Stimulated activated naive CD8-positive, alpha-beta T cell treated with anti-CD3 and anti-CD28 coated beads, Interleukin-15, amount 100 ng/mL, for 72 hours (primary cell): ENCODE measurements around the gene METTL27.
A peak's percentile ranks its signal among the peaks of the same experiment; 100 is the strongest.
"Not testable (repeated sequence)": the region's sequence is repeated elsewhere in the genome, so short reads cannot be mapped to it uniquely, and the experiment has no call there.

Source experiments
- ATAC-seq: fragments of 150-1000 bp; cut with Tn5 transposase; 2 replicates; pipeline ENCODE4 v1.10.0; 2021; ENCODE audit warnings: mild to moderate bottlenecking, moderate library complexity
- DNase-seq, 2 donors: peaks; one replicate each; pipeline ENCODE4 v3.0.0; 2021 to 2022
- H3K27ac Mint-ChIP-seq, 2 donors: one replicate each; pipeline ENCODE4 v1.8.0; 2022; ENCODE audit warnings: mild to moderate bottlenecking in 2 of 2, mixed read lengths in 2 of 2, moderate library complexity in 2 of 2
- H3K27me3 Mint-ChIP-seq: one replicate; pipeline ENCODE4 v1.8.0; 2022; ENCODE audit warnings: mixed read lengths
- H3K4me1 Mint-ChIP-seq: one replicate; pipeline ENCODE4 v1.8.0; 2022; ENCODE audit warnings: mild to moderate bottlenecking, mixed read lengths
- H3K4me3 Mint-ChIP-seq, 2 donors: one replicate each; pipeline ENCODE4 v1.8.0; 2022; ENCODE audit warnings: mild to moderate bottlenecking in 2 of 2, mixed read lengths in 2 of 2, moderate library complexity in 1 of 2
- H3K9me3 Mint-ChIP-seq, 2 donors: one replicate each; pipeline ENCODE4 v1.8.0; 2022; ENCODE audit warnings: mixed read lengths in 2 of 2

Gene METTL27

DNA sequence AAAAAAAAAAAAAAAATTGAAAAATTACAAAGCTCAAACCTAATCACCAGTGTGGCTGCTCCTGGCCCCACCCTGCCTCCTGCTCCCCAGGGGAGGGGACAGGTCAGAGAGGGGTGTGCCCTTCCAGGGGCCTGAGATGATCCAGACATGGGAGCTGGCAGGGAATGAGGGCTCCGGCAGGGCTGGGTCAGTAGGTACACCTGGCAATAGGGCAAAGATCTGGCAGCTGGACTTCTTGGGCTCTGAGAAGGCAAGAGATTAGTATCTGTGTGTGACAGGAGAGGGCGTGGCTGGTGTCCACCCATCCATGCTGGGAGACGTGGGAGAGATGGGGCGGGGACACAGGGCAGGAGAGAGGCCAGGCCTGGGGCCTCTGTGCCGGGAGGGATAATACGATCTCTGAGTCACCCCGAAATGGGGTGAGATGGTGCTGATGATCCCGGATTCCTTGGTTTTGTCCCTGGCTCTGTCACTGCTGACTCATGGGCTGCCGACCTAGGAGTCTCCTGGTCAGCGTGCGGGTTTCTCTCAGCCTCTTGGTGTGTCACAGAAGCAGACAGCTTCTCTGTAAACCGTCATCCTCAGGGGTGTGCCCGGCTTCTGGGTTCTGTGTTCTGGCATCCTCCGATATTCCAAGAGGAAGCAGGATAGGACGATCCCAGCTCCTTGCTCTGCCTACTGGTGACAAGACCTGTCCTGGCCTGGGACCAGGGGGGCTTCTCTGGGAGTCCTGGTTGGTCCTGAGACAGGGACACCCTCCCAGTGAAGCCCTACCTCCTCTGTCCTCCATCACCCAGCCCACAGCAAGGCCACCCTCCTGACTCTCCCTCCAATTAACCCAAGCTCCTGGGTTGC is 19.8 kb downstream of the METTL27 start:
- H3K27ac Mint-ChIP-seq, result no peak overlapping the region
- no peaks in the 10 kb centered on the region for H3K9me3 Mint-ChIP-seq
- no peak for DNase-seq
- H3K4me1 Mint-ChIP-seq, result peaks cover 11% of the 10 kb centered on the region
- ATAC-seq, result no peak
- H3K27me3 Mint-ChIP-seq, result peaks cover 18% of the 10 kb centered on the region
- H3K4me3 Mint-ChIP-seq, result no peak overlapping the region

DNA sequence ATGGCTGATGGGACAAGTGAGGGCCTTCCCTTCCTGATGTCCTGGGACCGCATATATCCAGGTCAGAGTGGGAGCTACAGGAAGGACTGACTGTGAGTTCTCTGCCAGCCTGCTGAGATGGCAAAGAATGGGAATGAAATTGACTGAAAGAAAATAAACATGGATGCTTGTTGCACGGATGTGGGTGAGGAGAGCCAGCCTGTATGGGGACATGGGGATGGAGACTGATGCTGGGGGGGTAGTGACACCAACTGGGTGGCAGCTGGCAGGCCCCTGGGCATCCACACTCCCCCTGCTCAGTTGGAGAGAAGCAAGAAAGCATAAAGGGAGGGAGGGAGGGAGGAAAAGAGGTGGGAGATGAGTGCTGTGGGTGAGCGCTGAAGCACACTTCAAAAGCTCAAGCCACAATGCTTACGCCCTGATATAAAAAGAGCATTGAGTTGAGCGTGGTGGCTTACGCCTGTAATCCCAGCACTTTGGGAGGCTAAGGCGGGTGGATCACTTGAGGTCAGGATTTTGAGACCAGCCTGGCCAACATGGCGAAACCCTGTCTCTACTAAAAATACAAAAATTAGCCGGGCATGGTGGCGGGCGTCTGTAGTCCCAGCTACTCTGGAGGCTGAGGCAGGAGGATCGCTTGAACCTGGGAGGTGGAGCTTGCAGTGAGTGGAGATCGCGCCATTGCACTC is 20.6 kb downstream of the METTL27 start:
- H3K4me3 Mint-ChIP-seq, DNase-seq, ATAC-seq, H3K27me3 Mint-ChIP-seq, H3K9me3 Mint-ChIP-seq, H3K4me1 Mint-ChIP-seq, H3K27ac Mint-ChIP-seq: not testable (repeated sequence)

DNA sequence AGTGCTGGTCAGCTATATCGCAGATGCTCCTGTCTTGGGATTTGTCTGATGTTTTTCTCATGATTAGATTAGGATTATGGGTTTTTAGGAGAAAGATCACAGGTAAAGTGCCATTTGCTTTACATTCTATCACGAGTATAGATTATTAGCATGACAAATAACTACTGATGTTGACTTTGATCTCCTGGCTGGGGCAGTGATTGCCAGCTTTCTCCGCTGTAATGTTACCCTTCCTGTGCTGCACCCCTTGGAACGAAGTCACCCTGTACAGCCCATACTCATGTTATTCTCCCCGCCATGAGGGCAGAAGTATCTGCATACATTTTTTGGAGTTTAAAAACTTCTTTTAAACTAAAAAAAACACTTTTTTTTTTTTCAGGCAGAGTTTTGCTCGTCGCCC is 22.3 kb downstream of the METTL27 start:
- DNase-seq (no peak), ATAC-seq (no peak)
- H3K4me3 Mint-ChIP-seq, result no peak overlapping the region
- no peak overlapping the region for H3K27ac Mint-ChIP-seq
- no peaks in the 10 kb centered on the region for H3K4me1 Mint-ChIP-seq
- no peaks in the 10 kb centered on the region for H3K9me3 Mint-ChIP-seq
- no peaks in the 10 kb centered on the region for H3K27me3 Mint-ChIP-seq

DNA sequence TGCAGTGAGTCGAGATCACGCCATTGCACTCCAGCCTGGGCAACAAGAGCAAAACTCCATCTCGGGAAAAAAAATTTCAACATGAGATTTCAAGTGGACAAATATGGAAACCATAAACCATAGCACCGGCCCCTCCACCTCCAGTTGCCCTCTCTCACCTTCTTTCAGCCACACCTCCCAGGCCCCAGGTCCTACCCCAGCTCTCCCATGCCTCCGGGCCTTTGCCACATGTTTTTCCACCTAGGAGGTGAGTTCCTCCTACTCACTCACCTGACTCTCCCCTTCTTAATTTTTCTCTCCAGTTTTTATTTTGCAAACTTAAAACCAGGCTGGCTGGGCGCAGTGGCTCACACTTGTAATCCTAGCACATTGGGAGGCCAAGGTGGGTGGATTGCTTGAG is 25.2 kb downstream of the METTL27 start:
- H3K27me3 Mint-ChIP-seq, result no peaks in the 10 kb centered on the region
- H3K4me1 Mint-ChIP-seq, result no peaks in the 10 kb centered on the region
- H3K9me3 Mint-ChIP-seq, result no peaks in the 10 kb centered on the region
- no peak overlapping the region for H3K27ac Mint-ChIP-seq
- ATAC-seq (no peak), DNase-seq (no peak)
- no peak overlapping the region for H3K4me3 Mint-ChIP-seq

DNA sequence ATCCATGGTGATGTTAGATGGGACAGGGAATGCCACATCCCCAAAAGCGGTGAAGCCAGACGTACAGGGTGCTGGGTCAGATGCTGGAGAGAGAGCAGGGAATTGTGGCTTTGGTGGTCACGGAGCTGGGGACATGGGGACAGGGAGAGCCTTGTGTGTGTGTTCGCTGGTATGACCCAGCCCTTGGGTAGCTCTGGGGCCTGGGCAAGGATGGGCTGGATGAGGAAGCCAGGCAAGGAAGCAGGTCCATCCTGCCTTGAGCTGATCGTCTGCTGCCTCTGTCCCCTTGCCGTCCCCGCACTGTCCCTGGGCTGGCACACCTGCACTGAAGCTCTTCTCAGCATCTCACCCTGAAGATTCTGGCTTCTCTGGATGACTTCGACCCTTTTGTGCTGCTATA is 26.9 kb downstream of the METTL27 start:
- H3K4me3 Mint-ChIP-seq, result no peak overlapping the region
- no peaks in the 10 kb centered on the region for H3K27me3 Mint-ChIP-seq

DNA sequence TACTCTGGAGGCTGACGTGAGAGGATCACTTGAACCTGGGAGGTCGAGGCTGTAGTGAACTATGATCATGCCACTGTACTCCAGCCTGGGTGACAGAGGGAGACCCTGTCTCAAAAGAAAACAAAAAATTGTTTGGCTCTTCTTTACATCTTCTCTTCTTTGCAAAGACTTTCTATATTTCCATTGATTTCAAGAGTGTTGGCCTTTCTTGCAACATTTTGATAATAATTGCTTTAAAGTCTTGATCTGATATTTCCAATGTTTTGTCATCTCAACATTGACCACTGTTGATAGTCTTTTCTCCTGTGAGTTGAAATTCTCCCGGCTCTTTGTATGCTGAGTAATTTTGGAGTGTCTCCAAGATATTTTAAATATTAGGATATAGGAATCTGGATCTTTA is 29.3 kb downstream of the METTL27 start:
- Mint-ChIP-seq H3K9me3 (no peaks in the 10 kb centered on the region), H3K4me1 (no peaks in the 10 kb centered on the region), H3K27ac (no peak overlapping the region), H3K27me3 (peaks cover 6% of the 10 kb centered on the region), H3K4me3 (no peak overlapping the region)
- DNase-seq, result no peak
- no peak for ATAC-seq

More for the DNA sequence above, 26.9 kb downstream of the METTL27 start:
- Mint-ChIP-seq H3K9me3 (no peaks in the 10 kb centered on the region), H3K4me1 (no peaks in the 10 kb centered on the region), H3K27ac (no peak overlapping the region)
- DNase-seq (no peak), ATAC-seq (no peak)

DNA sequence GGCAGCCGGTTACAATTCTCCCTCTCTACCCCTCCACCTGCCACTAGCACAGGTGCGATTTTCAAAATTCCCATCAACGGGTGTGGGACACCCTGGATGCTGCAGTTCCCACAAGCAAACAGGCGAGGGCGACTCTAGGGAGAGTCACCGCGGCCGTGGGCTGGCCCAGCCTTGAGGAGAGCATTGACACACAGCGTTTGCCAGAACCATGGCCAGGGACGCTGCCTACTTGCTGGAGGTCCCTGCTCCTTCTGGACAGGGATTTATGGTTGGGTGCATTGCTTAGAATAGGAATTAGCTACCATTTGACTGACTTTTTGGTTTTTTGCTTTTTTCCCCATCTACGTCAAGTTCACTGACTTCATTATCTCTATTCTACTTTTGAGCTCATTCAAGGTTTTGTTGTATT is 30.6 kb downstream of the METTL27 start:
- DNase-seq (peak; percentile 35 to 52), ATAC-seq (peak; percentile 83)
- Mint-ChIP-seq H3K9me3 (no peaks in the 10 kb centered on the region), H3K4me3 (no peak overlapping the region), H3K27me3 (peaks cover 6% of the 10 kb centered on the region), H3K27ac (no peak overlapping the region), H3K4me1 (no peaks in the 10 kb centered on the region)

DNA sequence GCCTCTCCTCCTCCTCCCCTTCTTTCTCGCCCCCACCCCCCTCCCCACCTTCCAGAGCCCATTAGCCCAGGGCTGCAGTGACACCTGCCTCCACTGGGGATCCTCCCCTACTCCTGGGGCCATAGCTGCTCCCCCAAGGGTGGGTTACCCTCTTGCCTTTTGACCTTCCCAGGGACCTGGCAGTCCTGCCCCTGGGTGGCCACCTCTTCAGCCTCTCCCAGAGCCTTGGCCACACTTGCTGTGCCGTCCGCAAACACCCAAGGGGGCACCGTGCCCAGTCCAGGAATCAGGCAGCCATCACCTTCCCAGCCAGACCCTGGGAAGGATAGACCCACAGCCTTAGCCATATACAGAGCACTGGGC is 31.3 kb downstream of the METTL27 start:
- H3K4me3 Mint-ChIP-seq, result no peak overlapping the region
- peaks cover 6% of the 10 kb centered on the region for H3K27me3 Mint-ChIP-seq
- H3K27ac Mint-ChIP-seq, result no peak overlapping the region
- DNase-seq, result no peak
- ATAC-seq, result no peak
- H3K9me3 Mint-ChIP-seq, result no peaks in the 10 kb centered on the region
- H3K4me1 Mint-ChIP-seq, result no peaks in the 10 kb centered on the region

DNA sequence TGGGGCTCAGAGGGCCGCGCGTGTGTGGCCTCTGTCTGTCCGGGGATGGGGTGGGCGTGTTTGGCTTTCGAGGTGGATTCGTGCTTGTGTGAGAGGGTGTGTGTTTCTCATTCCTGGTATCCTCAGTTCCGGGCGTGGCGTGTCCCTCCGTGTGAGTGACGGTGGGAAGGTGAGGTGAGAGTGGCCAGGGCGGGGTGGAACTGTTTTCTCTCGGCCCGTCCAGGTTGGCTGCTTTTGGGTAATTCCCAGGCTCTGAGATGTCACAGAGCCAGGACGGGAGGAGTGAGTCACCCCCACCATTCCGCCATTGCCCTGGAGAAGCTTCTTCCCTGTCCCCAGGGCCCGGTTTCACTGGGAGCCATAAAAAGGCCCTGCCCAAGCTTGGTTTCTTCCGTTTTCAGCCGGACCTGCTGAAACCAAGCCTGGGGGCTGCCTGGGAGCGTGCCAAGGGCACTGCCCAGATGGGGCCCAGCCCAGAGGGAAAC is 32.8 kb downstream of the METTL27 start:
- H3K4me3 Mint-ChIP-seq, result no peak overlapping the region
- no peak for ATAC-seq
- H3K4me1 Mint-ChIP-seq, result no peaks in the 10 kb centered on the region
- H3K9me3 Mint-ChIP-seq, result no peaks in the 10 kb centered on the region
- no peak for DNase-seq
- peaks cover 6% of the 10 kb centered on the region for H3K27me3 Mint-ChIP-seq
- no peak overlapping the region for H3K27ac Mint-ChIP-seq

DNA sequence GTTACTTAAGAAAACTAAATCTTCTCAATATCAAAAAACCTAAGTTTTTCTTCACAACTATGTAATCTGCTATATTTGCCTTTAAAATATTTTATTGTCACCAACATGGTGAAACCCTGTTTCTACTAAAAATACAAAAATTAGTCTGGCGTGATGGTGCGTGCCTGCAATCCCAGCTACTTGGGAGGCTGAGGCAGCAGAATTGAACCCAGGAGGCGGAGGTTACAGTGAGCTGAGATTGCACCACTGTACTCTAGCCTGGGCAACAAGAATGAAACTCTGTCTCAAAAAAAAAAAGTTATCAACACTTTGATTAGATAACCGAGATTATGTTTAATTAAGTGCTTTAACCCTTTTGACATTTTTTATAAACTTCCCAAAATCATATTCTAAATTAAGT is 39.9 kb downstream of the METTL27 start:
- Mint-ChIP-seq H3K4me1 (no peaks in the 10 kb centered on the region), H3K27ac (no peak overlapping the region), H3K27me3 (no peaks in the 10 kb centered on the region), H3K9me3 (no peaks in the 10 kb centered on the region), H3K4me3 (no peak overlapping the region)
- ATAC-seq, result no peak
- DNase-seq, result no peak

DNA sequence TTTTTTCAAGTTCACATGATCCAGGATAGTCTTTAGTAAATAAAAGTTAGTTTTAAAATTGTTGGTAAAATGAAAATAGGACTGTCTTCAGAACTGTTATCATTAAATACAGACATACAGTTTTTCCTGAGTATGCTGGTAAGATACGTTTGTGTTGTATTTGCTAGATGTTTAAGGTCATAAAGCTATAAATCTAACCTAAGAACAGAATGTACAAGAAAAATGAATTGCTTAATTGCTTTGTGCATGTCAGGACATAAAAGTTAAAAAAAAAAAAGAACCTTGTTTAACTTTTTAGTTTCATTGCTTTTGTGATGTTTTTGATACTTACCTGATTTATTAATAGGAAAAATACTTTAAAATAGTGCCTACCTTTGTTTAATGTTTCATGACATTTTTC is 40.7 kb downstream of the METTL27 start:
- DNase-seq (no peak), ATAC-seq (no peak)
- Mint-ChIP-seq H3K27ac (no peak overlapping the region), H3K27me3 (no peaks in the 10 kb centered on the region), H3K4me1 (no peaks in the 10 kb centered on the region), H3K4me3 (no peak overlapping the region), H3K9me3 (no peaks in the 10 kb centered on the region)

DNA sequence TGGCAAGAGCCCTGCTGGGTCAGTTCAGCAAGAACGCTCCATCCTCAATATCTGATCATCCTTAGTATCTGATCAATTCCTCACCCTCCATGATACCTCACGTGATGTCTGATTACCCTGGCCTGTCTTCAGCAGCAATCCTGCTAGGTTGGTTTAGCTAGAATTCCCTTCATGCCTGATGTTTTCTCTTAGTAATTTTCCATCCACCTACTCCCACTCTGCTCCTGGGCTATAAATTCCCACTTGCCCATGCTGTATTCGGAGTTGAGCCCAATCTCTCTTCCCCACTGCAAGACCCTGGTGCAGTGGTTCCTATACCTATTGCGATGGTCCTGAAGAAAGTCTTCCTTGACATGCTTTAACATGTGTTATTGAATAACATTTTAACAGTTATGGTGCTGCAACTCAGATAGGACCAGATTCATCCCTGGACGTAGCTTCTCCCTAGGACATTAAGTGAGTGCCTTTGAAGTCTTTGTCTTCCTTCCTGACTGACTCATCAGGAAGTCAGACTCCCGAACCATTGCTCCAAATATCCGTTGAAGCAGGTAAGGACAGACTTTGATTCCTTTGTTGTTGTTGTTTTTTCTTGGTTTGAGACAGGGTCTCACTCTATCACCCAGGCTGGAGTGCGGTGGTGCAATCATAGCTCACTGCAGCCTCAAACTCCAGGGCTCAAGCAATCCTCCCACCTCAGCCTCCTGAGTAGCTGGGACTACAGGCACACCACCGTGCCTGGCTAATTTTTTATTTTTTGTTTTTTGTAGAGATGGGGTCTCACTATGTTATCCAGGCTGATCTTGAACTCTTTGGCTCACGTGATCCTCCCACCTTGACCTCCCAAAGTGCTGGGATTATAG is 42.8 kb downstream of the METTL27 start:
- DNase-seq, result no peak
- ATAC-seq, result no peak
- Mint-ChIP-seq H3K27ac (no peak overlapping the region), H3K9me3 (no peaks in the 10 kb centered on the region), H3K4me1 (no peaks in the 10 kb centered on the region), H3K27me3 (no peaks in the 10 kb centered on the region), H3K4me3 (no peak overlapping the region)

DNA sequence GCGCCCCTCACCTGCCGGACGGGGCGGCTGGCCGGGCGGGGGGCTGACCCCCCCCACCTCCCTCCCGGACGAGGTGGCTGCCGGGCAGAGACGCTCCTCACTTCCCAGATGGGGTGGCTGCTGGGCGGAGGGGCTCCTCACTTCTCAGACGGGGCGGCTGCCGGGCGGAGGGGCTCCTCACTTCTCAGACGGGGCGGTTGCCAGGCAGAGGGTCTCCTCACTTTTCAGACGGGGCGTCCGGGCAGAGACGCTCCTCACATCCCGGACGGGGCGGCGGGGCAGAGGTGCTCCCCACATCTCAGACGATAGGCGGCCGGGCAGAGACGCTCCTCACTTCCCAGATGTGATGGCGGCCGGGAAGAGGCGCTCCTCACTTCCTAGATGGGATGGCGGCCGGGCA is 45.1 kb downstream of the METTL27 start:
- not testable (repeated sequence) for H3K27me3 Mint-ChIP-seq, DNase-seq, H3K4me3 Mint-ChIP-seq, H3K27ac Mint-ChIP-seq, H3K9me3 Mint-ChIP-seq, H3K4me1 Mint-ChIP-seq, ATAC-seq

DNA sequence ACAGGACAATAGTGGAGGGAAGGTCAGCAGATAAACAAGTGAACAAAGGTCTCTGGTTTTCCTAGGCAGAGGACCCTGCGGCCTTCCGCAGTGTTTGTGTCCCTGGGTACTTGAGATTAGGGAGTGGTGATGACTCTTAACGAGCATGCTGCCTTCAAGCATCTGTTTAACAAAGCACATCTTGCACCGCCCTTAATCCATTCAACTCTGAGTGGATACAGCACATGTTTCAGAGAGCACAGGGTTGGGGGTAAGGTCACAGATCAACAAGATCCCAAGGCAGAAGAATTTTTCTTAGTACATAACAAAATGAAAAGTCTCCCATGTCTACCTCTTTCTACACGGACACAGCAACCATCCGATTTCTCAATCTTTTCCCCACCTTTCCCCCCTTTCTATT is 45.7 kb downstream of the METTL27 start:
- H3K4me3 Mint-ChIP-seq, H3K27me3 Mint-ChIP-seq, H3K9me3 Mint-ChIP-seq, H3K27ac Mint-ChIP-seq, H3K4me1 Mint-ChIP-seq, DNase-seq, ATAC-seq: not testable (repeated sequence)

DNA sequence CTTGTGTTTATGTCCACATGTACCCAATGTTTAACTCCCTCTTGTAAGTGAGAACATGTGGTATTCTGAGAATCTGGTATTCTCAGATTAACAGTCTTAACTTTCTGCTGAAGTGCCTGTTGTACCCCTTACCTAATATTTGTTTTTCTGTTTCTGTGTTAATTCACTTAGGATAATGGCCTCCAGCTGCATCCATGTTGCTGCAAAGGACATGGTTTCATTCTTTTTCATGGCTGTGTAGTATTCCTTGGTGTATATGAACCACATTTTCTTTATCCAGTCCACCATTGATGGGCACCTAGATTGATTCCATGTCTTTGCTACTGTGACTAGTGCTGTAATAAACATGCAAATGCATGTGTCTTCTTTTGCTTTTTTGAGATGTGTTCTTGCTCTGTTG is 47.1 kb downstream of the METTL27 start:
- not testable (repeated sequence) for DNase-seq, H3K27ac Mint-ChIP-seq, H3K4me1 Mint-ChIP-seq, ATAC-seq, H3K9me3 Mint-ChIP-seq, H3K4me3 Mint-ChIP-seq, H3K27me3 Mint-ChIP-seq
